ENCODE data around the gene ABHD10. TPM values are rescaled to one million over a fixed set of nuclear protein-coding genes. Genes with fewer than 3 reads are reported as not detected.
A peak's percentile ranks its signal among the peaks of the same experiment; 100 is the strongest.

ABHD10 gene
- total RNA-seq, 2 donors from 2014 or later = 57.6 to 65.3 TPM

DNA sequence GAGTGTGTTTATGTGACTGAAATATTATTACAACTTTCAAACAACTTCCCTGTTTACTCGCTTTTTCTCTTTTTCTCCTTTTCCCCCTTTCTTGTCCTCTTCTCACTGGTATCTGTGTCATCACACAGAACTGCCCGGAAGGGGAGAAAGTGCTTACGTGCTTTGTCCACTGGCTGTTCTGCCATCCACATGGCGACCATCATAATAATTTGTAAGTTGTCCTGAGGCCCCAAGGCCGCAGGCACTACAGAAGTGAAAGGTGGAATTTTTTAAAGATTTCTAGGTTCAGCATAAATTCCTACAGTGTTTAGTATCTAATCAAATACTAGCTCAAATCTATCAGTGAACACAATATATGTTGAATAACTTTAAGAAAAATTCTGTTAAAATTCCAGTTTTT is 26.7 kb upstream of the ABHD10 start:
- Mint-ChIP-seq H3K4me3 (no peak overlapping the region), H3K27ac (no peak overlapping the region), H3K9me3 (no peaks in the 10 kb centered on the region), H3K27me3 (ENCODE audit: low read depth) (peaks cover under 1% of the 10 kb centered on the region), H3K36me3 (ENCODE audit: insufficient read depth in 2 of 2) (no peaks in the 10 kb centered on the region), H3K4me1 (ENCODE audit: low read depth) (no peaks in the 10 kb centered on the region)
- DNase-seq (no peak), ATAC-seq (replicated peaks in 1 of 2) (no peak)

DNA sequence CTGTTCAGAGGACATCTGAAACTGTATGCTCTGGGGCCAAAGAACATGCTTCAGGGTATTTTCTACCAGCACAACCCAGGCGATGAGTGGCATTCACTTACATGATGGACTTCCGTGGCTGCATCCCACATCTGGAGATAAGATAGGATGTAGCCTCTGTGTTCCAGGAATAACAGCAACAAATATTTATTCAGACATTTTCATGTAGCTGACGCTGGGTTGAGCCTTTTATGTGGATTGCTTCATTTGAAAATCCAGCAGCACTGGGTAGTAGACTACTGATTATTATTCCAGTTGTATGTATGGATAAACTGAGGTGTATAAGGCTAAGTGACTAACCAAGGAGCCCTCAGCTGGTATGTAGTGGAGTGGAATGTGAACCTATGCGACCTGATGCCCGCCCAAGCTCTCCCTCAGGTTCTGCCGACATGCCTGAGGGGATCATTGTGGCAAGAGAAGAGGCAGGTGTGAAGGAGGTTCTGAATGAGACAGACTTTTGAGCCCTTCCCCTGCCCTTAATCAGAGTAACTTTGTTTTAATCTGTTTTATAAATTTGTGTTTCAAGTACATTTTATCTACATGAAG is 25.9 kb upstream of the ABHD10 start:
- Mint-ChIP-seq H3K36me3 (ENCODE audit: insufficient read depth in 2 of 2) (no peaks in the 10 kb centered on the region), H3K9me3 (no peaks in the 10 kb centered on the region), H3K27me3 (ENCODE audit: low read depth) (peaks cover 10% of the 10 kb centered on the region), H3K4me1 (ENCODE audit: low read depth) (no peaks in the 10 kb centered on the region), H3K27ac (no peak overlapping the region), H3K4me3 (no peak overlapping the region)
- ATAC-seq (replicated peaks in 1 of 2) (no peak), DNase-seq (no peak)

DNA sequence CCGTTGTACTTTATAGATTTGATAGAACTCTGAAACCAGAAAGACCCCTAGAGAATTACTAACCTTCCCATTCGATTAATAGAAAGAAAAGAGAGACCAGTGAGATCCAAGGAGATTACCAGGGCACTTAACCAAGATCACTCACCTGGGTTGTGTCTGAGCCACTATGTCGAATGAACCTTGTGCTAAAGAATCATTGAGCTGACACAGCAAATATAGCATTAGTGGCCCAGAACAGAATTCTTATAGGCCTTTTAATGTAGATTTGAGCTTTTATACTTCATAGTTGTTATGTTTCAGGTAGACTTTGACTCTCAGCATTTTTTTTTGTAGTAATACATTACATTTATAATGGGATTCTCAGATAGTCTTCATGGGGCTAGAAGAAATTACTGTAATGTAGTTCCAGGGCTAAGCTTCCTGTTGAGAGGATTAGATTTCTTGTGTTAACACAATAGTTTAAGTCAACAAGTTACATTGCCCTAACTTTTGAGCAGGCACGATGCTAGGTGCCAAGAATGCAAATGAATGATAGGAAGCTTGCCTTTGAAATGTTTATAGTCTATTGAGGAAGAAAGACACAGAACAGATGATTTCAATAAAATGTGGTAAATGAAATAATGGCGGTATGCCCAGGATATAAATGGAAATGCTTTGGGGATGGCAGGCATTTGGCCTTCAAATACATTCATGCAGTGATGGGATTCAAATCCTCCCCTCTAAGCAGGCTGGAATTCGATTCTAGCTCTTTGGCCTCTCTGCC is 24.4 kb upstream of the ABHD10 start:
- Mint-ChIP-seq H3K27me3 (ENCODE audit: low read depth) (peaks cover 11% of the 10 kb centered on the region), H3K36me3 (ENCODE audit: insufficient read depth in 2 of 2) (no peaks in the 10 kb centered on the region), H3K27ac (no peak overlapping the region), H3K4me3 (no peak overlapping the region), H3K9me3 (no peaks in the 10 kb centered on the region), H3K4me1 (ENCODE audit: low read depth) (no peaks in the 10 kb centered on the region)
- ATAC-seq (replicated peaks in 1 of 2) (no peak), DNase-seq (no peak)

DNA sequence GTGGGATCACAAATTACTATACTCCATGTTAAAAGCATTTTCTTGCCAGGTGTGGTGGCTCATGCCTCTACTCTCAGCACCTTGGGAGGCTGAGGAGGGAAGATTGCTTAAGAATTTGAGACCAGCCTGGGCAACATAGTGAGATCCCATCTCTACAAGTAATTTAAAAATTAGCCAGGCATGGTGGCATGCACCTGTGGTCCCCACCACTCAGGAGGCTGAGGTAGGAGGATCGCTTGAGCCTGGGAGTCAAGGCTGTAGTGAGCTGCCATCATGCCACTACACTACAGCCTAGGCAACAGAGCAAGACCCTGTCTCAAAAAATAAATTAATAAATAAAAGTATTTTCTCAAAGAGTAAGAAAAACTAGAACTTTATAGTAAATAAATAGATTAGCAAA is 22.9 kb upstream of the ABHD10 start:
- DNase-seq (no peak), ATAC-seq (replicated peaks in 1 of 2) (no peak)
- H3K4me1 Mint-ChIP-seq (ENCODE audit: low read depth) = no peaks in the 10 kb centered on the region

DNA sequence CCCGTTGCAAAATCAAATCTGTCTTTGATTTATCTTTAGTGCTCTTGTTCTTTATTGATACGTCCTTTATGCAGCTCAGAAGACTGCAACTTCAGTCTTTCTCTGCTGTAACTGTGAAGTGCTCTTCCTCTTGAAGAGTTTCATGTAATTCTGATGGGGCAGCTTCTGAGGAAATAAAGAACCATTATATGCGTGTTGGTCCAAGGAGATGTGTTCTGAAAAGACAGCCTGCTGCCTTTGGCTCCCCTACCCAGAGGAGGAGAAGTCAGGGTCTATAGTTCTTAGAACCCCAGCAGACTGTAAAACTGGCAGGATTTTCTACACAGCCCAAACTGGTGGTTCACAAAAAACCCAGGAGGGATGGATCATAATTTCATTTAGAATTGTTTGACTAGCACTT is 22.4 kb upstream of the ABHD10 start:
- DNase-seq (no peak), ATAC-seq (replicated peaks in 1 of 2) (no peak)
- H3K27me3 Mint-ChIP-seq (ENCODE audit: low read depth) = peaks cover 11% of the 10 kb centered on the region
- no peak overlapping the region for H3K27ac Mint-ChIP-seq
- no peak overlapping the region for H3K4me3 Mint-ChIP-seq
- no peaks in the 10 kb centered on the region for H3K36me3 Mint-ChIP-seq (ENCODE audit: insufficient read depth in 2 of 2)
- H3K4me1 Mint-ChIP-seq (ENCODE audit: low read depth) = no peaks in the 10 kb centered on the region
- H3K9me3 Mint-ChIP-seq = no peaks in the 10 kb centered on the region

More for the DNA sequence above, 22.9 kb upstream of the ABHD10 start:
- no peak overlapping the region for H3K4me3 Mint-ChIP-seq
- H3K9me3 Mint-ChIP-seq = no peaks in the 10 kb centered on the region
- H3K27ac Mint-ChIP-seq = no peak overlapping the region
- H3K36me3 Mint-ChIP-seq (ENCODE audit: insufficient read depth in 2 of 2) = no peaks in the 10 kb centered on the region
- H3K27me3 Mint-ChIP-seq (ENCODE audit: low read depth) = peaks cover 11% of the 10 kb centered on the region

DNA sequence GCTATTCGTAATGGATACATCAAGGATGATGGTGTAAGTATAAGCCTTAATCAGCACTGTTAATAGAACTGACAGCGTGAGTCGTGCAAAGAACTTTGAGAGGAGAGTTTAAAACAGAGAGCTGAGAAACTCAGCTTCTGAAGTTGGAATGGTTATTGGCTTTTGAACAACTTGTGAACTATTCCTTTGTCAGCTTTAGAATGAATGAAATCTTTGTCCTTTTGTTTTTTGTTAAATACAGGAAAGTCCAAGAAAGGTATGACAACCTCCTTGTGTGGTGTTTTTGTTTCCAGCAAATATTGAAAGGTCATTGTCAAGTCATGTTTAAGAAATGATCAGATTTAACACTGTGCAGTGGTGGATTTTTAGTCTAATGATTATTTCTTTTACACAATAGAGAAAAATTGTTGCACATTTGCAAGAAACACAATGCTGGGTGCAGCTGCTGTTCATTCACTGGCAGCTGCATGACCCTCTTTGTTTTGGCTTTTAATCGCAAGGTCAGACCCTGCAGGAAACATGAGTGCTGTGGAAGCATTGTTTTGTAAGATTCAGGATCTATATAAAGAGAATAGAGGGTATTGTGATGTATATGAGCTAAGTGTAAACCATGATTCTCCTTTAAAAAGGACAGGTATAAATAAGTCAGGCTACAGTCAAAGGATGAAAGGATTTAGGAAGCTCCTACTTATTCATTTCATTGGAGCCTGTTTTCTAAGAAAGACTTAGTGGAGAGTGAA is 21.7 kb upstream of the ABHD10 start:
- Mint-ChIP-seq H3K9me3 (no peaks in the 10 kb centered on the region), H3K27ac (peak overlapping the region; percentile 49), H3K4me3 (no peak overlapping the region), H3K27me3 (ENCODE audit: low read depth) (peaks cover 11% of the 10 kb centered on the region), H3K36me3 (ENCODE audit: insufficient read depth in 2 of 2) (no peaks in the 10 kb centered on the region), H3K4me1 (ENCODE audit: low read depth) (no peaks in the 10 kb centered on the region)
- DNase-seq = no peak
- no peak for ATAC-seq (replicated peaks in 1 of 2)

DNA sequence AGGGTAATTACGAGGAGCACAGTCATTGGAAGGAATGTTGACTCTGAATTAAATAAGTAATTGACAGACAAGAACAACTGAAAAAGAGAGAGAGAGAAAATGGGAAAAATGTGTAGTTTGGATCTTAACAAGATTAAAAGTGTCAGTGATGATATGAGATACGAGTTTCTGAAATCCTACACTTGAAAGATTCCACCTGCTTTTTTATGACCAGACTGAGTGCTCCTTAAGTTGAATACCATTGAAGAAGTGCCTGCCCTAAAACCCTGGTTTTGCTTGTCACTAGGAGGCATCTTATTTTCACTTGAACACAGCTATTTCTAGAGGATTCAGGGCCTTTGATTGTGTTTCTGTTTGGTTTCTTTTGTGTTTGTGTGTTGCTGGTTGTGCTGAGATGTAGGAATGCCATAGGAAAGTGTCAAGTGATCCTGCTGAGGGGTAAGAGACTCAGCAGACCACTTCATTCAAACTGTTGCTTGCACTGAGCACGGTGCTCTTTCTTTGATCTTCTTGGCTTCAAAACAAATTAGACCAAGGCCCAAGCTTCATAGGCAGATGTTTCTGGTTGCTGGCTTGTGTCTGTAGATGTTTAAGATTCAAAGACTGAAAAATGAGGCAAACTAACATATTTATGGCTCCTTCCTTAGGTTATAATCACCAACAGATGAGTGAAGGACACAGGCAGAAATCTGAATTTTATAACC is 17.2 kb upstream of the ABHD10 start:
- Mint-ChIP-seq H3K27me3 (ENCODE audit: low read depth) (peaks cover 11% of the 10 kb centered on the region), H3K4me3 (no peak overlapping the region), H3K36me3 (ENCODE audit: insufficient read depth in 2 of 2) (no peaks in the 10 kb centered on the region), H3K9me3 (no peaks in the 10 kb centered on the region), H3K27ac (no peak overlapping the region), H3K4me1 (ENCODE audit: low read depth) (peaks cover 7% of the 10 kb centered on the region)
- DNase-seq (no peak), ATAC-seq (replicated peaks in 1 of 2) (no peak)

DNA sequence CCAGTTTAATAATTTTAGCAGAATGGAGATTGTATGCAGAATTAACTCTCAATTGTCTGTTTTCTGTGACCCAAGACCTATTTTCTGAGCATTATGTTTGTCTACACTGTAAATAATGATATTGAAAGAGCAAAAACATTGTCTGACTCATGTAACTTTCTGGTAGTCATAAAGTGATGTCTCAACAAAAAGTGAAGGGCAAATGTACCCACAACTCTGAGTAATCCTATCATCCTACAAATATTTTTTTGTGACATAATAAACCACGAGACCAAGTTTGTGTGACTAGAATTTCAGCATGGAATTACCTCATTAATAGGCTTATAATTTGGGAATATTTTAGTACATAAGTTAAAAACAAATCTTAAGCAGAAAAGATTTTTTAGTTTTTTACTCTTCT is 15.4 kb upstream of the ABHD10 start:
- peaks cover 18% of the 10 kb centered on the region for H3K4me1 Mint-ChIP-seq (ENCODE audit: low read depth)
- H3K9me3 Mint-ChIP-seq = no peaks in the 10 kb centered on the region
- no peaks in the 10 kb centered on the region for H3K36me3 Mint-ChIP-seq (ENCODE audit: insufficient read depth in 2 of 2)
- DNase-seq = no peak
- no peak overlapping the region for H3K27ac Mint-ChIP-seq
- H3K27me3 Mint-ChIP-seq (ENCODE audit: low read depth) = no peaks in the 10 kb centered on the region
- peak; percentile 64 to 83 for ATAC-seq (replicated peaks in 1 of 2)
- H3K4me3 Mint-ChIP-seq = no peak overlapping the region

DNA sequence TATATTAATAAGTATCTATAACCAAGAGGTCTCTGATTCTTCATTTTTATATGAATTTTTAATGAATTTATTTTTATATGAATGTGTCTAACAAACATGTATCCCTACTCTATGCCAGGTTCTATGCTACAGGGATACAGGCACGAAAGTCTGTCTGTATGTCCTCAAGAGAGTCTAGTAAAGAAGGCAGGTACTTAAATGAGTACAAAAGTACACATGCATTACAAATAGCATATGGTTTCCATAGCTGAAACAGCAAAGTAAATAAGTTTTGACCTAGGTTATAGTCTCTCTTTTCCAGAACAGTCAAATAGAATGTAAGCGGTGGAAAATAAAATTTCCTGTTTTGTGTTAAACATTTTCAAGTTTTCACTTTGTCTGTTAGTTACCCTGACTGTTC is 13.3 kb upstream of the ABHD10 start:
- peak overlapping the region; percentile 6 for H3K27ac Mint-ChIP-seq
- H3K27me3 Mint-ChIP-seq (ENCODE audit: low read depth) = no peaks in the 10 kb centered on the region
- H3K4me3 Mint-ChIP-seq = no peak overlapping the region
- DNase-seq = no peak
- no peaks in the 10 kb centered on the region for H3K36me3 Mint-ChIP-seq (ENCODE audit: insufficient read depth in 2 of 2)
- H3K9me3 Mint-ChIP-seq = no peaks in the 10 kb centered on the region
- peaks cover 18% of the 10 kb centered on the region for H3K4me1 Mint-ChIP-seq (ENCODE audit: low read depth)
- peak; percentile 53 to 76 for ATAC-seq (replicated peaks in 1 of 2)

DNA sequence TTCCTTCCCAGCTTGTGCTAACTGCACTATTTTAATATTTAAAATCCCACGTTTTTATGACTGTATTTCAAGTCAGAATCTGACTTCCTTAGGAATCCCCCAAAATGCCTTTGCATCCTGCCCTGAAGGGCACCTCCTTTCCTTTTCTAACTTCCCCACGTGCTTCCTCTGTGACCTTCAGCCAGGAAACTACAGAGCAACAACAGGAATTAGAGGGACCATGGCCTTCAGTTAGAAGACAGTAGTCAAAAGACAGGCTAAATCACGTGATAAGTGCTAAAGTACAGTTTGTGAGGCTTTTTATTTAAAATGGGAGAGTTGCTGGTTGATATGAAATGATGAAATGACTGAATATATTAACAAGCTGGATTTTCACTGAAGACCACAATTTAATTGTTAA is 11.8 kb upstream of the ABHD10 start:
- no peak for ATAC-seq (replicated peaks in 1 of 2)
- Mint-ChIP-seq H3K4me1 (ENCODE audit: low read depth) (peaks cover 18% of the 10 kb centered on the region), H3K4me3 (no peak overlapping the region), H3K27me3 (ENCODE audit: low read depth) (no peaks in the 10 kb centered on the region), H3K9me3 (no peaks in the 10 kb centered on the region), H3K36me3 (ENCODE audit: insufficient read depth in 2 of 2) (no peaks in the 10 kb centered on the region), H3K27ac (no peak overlapping the region)
- DNase-seq = no peak

DNA sequence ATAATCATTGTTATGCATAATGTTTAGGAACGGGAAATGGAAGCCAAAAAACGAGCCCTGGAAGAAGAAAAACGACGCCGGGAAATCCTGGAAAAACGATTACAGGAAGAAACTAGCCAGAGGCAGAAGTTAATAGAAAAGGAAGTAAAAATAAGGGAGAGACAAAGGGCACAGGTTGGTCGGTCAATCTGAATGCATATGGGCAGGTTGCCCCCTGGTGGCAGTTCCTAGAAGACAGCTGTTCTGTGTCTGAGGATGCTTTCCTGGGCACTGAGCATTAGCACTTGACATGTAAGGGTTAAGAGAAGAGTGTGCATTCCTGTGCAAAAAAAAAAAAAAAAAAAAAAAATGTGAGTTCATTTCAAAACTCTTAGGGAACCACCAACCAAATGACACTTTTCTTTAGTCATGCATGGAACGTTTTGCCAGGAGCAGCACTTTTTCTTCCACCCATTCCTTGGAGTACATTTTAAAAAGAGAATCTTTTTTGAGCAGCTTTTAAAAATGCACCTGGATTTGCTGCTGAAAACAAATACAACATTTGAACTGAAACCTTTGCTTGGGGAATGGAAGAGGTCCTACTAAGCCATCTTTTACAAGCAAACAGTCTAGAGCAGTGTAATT is 11.1 kb upstream of the ABHD10 start:
- Mint-ChIP-seq H3K36me3 (ENCODE audit: insufficient read depth in 2 of 2) (no peaks in the 10 kb centered on the region), H3K27ac (no peak overlapping the region), H3K4me1 (ENCODE audit: low read depth) (peaks cover 18% of the 10 kb centered on the region), H3K27me3 (ENCODE audit: low read depth) (no peaks in the 10 kb centered on the region), H3K4me3 (peak overlapping the region in 1 of 2 donors; percentile 67), H3K9me3 (no peaks in the 10 kb centered on the region)
- DNase-seq (peak; percentile 84 to 85), ATAC-seq (replicated peaks in 1 of 2) (peak; percentile 74 to 85)

DNA sequence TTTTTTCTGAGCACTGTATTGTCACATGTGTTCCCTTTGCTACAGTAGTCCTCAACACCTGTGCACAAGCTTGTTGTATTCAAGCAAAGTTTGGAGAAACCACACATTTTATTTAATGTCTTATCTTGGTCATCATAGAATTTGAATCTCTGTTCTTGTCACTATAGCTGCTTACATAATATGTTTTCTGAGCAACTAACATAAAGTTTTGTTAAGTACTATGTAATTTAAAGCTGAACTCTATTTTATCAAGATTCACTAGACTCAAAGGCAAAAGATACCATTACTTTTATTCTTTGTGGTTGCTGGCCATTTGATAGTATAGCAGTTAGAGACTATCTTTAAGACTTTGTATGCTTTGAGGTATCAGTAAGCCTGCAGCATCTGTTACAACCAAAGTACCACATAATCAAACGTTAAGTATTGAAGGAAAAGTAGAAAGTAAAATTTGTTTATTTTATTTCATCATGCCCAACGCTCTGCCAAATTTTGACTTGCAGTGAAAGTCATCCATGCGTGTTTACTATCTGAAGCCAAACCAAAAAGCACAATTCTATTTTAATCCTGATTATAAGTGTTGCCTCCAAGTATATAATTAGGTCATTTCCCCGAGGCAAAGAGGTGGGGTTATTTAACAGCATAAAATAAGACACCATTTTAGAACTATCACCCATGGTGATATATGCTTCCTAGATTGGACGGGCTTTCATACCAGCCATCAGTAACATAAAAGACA is 10.3 kb upstream of the ABHD10 start:
- no peaks in the 10 kb centered on the region for H3K9me3 Mint-ChIP-seq
- no peak overlapping the region for H3K4me3 Mint-ChIP-seq
- no peaks in the 10 kb centered on the region for H3K27me3 Mint-ChIP-seq (ENCODE audit: low read depth)
- H3K4me1 Mint-ChIP-seq (ENCODE audit: low read depth) = peaks cover 18% of the 10 kb centered on the region
- H3K27ac Mint-ChIP-seq = no peak overlapping the region
- no peak for ATAC-seq (replicated peaks in 1 of 2)
- H3K36me3 Mint-ChIP-seq (ENCODE audit: insufficient read depth in 2 of 2) = no peaks in the 10 kb centered on the region
- no peak for DNase-seq
